Parathyroid adenoma (tissue), 2 donors: ENCODE data around the gene CLDN2.

Source experiments
- H2AFZ ChIP-seq: fragments of 300-600 bp; sonication (generic); one replicate; pipeline ENCODE4 v1.7.0; 2017; ENCODE audit warnings: antibody characterized with exemption, mild to moderate bottlenecking
- H3K27ac ChIP-seq: fragments of 300-600 bp; sonication (generic); one replicate; pipeline ENCODE4 v1.7.0; 2017
- H3K27me3 ChIP-seq: fragments of 300-600 bp; sonication (generic); one replicate; pipeline ENCODE4 v1.7.0; 2017; ENCODE audit warnings: low read length; ENCODE audit not compliant: control insufficient read depth, insufficient read depth
- H3K36me3 ChIP-seq: fragments of 300-600 bp; sonication (generic); one replicate; pipeline ENCODE4 v1.7.0; 2017; ENCODE audit warnings: low read length; ENCODE audit not compliant: control insufficient read depth, insufficient read depth
- H3K4me1 ChIP-seq: fragments of 300-600 bp; sonication (generic); one replicate; pipeline ENCODE4 v1.7.0; 2017; ENCODE audit warnings: control low read depth
- H3K4me2 ChIP-seq: fragments of 300-600 bp; sonication (generic); one replicate; pipeline ENCODE4 v1.7.0; 2017; ENCODE audit warnings: low read length
- H3K4me3 ChIP-seq: fragments of 300-600 bp; sonication (generic); one replicate; pipeline ENCODE4 v1.7.0; 2017; ENCODE audit warnings: low read depth, low read length
- H3K79me2 ChIP-seq: fragments of 300-600 bp; sonication (generic); one replicate; pipeline ENCODE4 v1.7.0; 2017; ENCODE audit warnings: control low read depth
- H3K9ac ChIP-seq: fragments of 300-600 bp; sonication (generic); one replicate; pipeline ENCODE4 v1.7.0; 2017; ENCODE audit warnings: mild to moderate bottlenecking
- H3K9me3 ChIP-seq: fragments of 300-600 bp; sonication (generic); one replicate; pipeline ENCODE4 v1.7.0; 2017; ENCODE audit warnings: low read length; ENCODE audit not compliant: control insufficient read depth
- TF ChIP-seq, protein P1 (sequence below): fragments of 300-600 bp; sonication (generic); IDR thresholded peaks from one replicate; pipeline ENCODE4 v1.7.0; 2017; ENCODE audit warnings: antibody characterized with exemption, mild to moderate bottlenecking
- donor health status: primary hyperparathyroidism.

CLDN2 gene

DNA sequence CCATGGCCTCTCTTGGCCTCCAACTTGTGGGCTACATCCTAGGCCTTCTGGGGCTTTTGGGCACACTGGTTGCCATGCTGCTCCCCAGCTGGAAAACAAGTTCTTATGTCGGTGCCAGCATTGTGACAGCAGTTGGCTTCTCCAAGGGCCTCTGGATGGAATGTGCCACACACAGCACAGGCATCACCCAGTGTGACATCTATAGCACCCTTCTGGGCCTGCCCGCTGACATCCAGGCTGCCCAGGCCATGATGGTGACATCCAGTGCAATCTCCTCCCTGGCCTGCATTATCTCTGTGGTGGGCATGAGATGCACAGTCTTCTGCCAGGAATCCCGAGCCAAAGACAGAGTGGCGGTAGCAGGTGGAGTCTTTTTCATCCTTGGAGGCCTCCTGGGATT lies 8.0 kb downstream of the CLDN2 start:
- Histone ChIP-seq H3K27me3 (no peaks in the 10 kb centered on the region), H3K4me1 (no peaks in the 10 kb centered on the region), H3K79me2 (no peaks in the 10 kb centered on the region), H3K27ac (no peak overlapping the region), H3K4me3 (no peak overlapping the region), H2AFZ (no peak overlapping the region), H3K4me2 (no peak overlapping the region), H3K9ac (no peak overlapping the region), H3K36me3 (no peaks in the 10 kb centered on the region), H3K9me3 (no peaks in the 10 kb centered on the region)
- TF ChIP-seq, protein P1, sequence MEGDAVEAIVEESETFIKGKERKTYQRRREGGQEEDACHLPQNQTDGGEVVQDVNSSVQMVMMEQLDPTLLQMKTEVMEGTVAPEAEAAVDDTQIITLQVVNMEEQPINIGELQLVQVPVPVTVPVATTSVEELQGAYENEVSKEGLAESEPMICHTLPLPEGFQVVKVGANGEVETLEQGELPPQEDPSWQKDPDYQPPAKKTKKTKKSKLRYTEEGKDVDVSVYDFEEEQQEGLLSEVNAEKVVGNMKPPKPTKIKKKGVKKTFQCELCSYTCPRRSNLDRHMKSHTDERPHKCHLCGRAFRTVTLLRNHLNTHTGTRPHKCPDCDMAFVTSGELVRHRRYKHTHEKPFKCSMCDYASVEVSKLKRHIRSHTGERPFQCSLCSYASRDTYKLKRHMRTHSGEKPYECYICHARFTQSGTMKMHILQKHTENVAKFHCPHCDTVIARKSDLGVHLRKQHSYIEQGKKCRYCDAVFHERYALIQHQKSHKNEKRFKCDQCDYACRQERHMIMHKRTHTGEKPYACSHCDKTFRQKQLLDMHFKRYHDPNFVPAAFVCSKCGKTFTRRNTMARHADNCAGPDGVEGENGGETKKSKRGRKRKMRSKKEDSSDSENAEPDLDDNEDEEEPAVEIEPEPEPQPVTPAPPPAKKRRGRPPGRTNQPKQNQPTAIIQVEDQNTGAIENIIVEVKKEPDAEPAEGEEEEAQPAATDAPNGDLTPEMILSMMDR, result no peak

- no peaks in the 10 kb centered on the region for H3K27me3 ChIP-seq
- TF ChIP-seq, protein P1, result no peak
- no peaks in the 10 kb centered on the region for H3K4me1 ChIP-seq
- H3K79me2 ChIP-seq, result no peaks in the 10 kb centered on the region
- no peak overlapping the region for H2AFZ ChIP-seq
- no peak overlapping the region for H3K4me2 ChIP-seq
- no peak overlapping the region for H3K4me3 ChIP-seq
- H3K9ac ChIP-seq, result no peak overlapping the region
- H3K9me3 ChIP-seq, result no peaks in the 10 kb centered on the region
- H3K27ac ChIP-seq, result no peak overlapping the region
- no peaks in the 10 kb centered on the region for H3K36me3 ChIP-seq
These were observed 11.8 kb downstream of the CLDN2 start for GRCh38 chrX:106931831-106932491.

GRCh38 chrX:106932492-106932923 lies 12.3 kb downstream of the CLDN2 start:
- Histone ChIP-seq H2AFZ (no peak overlapping the region), H3K4me3 (no peak overlapping the region), H3K9ac (no peak overlapping the region), H3K27me3 (no peaks in the 10 kb centered on the region), H3K27ac (no peak overlapping the region), H3K4me2 (no peak overlapping the region), H3K4me1 (no peaks in the 10 kb centered on the region), H3K36me3 (no peaks in the 10 kb centered on the region), H3K9me3 (no peaks in the 10 kb centered on the region), H3K79me2 (no peaks in the 10 kb centered on the region)
- TF ChIP-seq, protein P1, result no peak

DNA sequence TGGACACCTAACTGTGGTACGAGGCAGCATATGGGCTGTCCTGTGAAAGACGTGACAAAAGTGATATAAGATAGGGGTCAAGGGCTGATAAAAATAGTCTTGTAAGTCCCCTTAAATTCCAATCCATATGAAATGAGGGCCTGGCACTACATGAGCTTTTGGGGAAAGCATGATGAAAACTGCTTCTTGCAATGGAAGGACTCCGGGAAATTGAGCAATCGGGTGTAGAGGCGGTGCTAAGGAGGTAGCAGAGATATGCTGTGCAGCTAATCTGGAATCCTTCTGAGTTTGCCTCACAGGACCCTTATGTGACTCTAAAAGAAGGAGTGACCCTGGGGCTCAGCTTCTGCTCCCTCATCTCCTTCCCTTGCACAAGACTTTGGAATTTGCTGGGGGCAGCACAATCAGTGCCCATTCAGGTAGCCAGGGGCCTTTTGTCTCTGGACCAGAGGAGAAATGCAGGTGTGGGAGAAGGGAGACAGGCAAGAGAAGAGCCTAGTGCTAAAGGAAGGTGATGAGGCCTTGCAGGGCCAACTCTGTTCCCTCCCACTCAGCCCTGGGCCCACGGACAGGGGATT lies 12.8 kb downstream of the CLDN2 start:
- H2AFZ ChIP-seq, result no peak overlapping the region
- no peak overlapping the region for H3K4me2 ChIP-seq
- no peaks in the 10 kb centered on the region for H3K79me2 ChIP-seq
- TF ChIP-seq, protein P1, result no peak
- H3K9ac ChIP-seq, result no peak overlapping the region
- H3K27ac ChIP-seq, result no peak overlapping the region
- H3K36me3 ChIP-seq, result no peaks in the 10 kb centered on the region
- H3K27me3 ChIP-seq, result no peaks in the 10 kb centered on the region
- H3K9me3 ChIP-seq, result no peaks in the 10 kb centered on the region
- H3K4me1 ChIP-seq, result no peaks in the 10 kb centered on the region
- no peak overlapping the region for H3K4me3 ChIP-seq

DNA sequence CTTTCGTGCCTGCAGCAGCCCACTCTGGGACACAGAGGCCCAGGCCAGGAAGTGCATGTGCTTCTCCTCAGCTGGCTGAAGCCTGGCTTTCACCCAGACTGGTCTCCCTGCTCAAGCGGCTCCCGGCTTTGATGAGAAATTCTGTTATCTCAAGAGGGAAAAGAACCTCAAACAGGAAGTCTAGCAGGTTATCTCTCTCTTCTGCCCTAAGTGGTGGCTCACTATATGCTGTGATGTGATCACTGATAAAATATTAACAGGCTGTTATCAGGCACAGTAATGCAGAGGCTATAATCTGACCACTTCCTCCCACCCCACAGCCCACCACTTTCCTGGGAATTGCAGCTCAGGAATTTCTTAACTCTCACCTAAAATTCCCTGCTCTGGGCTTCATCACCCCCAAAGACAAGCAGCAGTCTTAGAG lies 13.3 kb downstream of the CLDN2 start:
- Histone ChIP-seq H3K4me1 (no peaks in the 10 kb centered on the region), H3K9ac (no peak overlapping the region), H3K27ac (no peak overlapping the region), H3K4me2 (no peak overlapping the region), H3K79me2 (no peaks in the 10 kb centered on the region), H3K27me3 (no peaks in the 10 kb centered on the region), H2AFZ (no peak overlapping the region), H3K9me3 (no peaks in the 10 kb centered on the region), H3K4me3 (no peak overlapping the region), H3K36me3 (no peaks in the 10 kb centered on the region)
- TF ChIP-seq, protein P1, result no peak
